ENCODE data around the gene NAIF1. TPM values are rescaled to one million over a fixed set of nuclear protein-coding genes. Genes with fewer than 3 reads are reported as not detected.

NAIF1 gene
- total and polyA plus RNA-seq, 9 donors, result 7.4 to 10.0 (median 8.4) TPM

GRCh38 chr9:128068386-128069205, 1.5 kb upstream of the NAIF1 start:
- 2% methylated on average over 44 of the region's 50 CpGs for WGBS (ENCODE audit: insufficient coverage)
- Histone ChIP-seq H3K4me1 (ENCODE audit: control insufficient read depth, insufficient read depth, low read length) (peaks cover 50% of the 10 kb centered on the region), H3K4me3 (ENCODE audit: low read length) (peak overlapping the region; percentile 88), H3K9me3 (replicated peaks; ENCODE audit: control insufficient read depth, low read depth, low read length) (no peaks in the 10 kb centered on the region), H3K27ac (ENCODE audit: low read length) (peak overlapping the region; percentile 79), H3K36me3 (ENCODE audit: control insufficient read depth, insufficient read depth, low read length) (peaks cover 3% of the 10 kb centered on the region), H3K27me3 (ENCODE audit: control insufficient read depth, insufficient read depth, low read length) (no peaks in the 10 kb centered on the region)
- DNase-seq, result peak; percentile 45

GRCh38 chr9:128067645-128068385, 695 bp upstream of the NAIF1 start, which contains the start of gene SLC25A25:
Gene SLC25A25, plus strand, starts transcription at chr9:128068232. Its CDS starts 88 bp downstream, at chr9:128068320.
- H3K27me3 ChIP-seq (ENCODE audit: control insufficient read depth, insufficient read depth, low read length), result no peaks in the 10 kb centered on the region
- no peaks in the 10 kb centered on the region for H3K9me3 ChIP-seq (replicated peaks; ENCODE audit: control insufficient read depth, low read depth, low read length)
- under 1% methylated on average over 66 of the region's 67 CpGs for WGBS (ENCODE audit: insufficient coverage)
- H3K4me1 ChIP-seq (ENCODE audit: control insufficient read depth, insufficient read depth, low read length), result peaks cover 44% of the 10 kb centered on the region
- peak; percentile 100 for DNase-seq
- H3K27ac ChIP-seq (ENCODE audit: low read length), result peak within 1 kb of the TSS; percentile 99
- H3K36me3 ChIP-seq (ENCODE audit: control insufficient read depth, insufficient read depth, low read length), result peaks cover 10% of the 10 kb centered on the region
- peak within 1 kb of the TSS; percentile 88 for H3K4me3 ChIP-seq (ENCODE audit: low read length)

GRCh38 chr9:128065907-128066712, 1.0 kb downstream of the NAIF1 start:
- Histone ChIP-seq H3K4me1 (ENCODE audit: control insufficient read depth, insufficient read depth, low read length) (peaks cover 36% of the 10 kb centered on the region), H3K27ac (ENCODE audit: low read length) (peak overlapping the region; percentile 93), H3K27me3 (ENCODE audit: control insufficient read depth, insufficient read depth, low read length) (no peaks in the 10 kb centered on the region), H3K9me3 (replicated peaks; ENCODE audit: control insufficient read depth, low read depth, low read length) (no peaks in the 10 kb centered on the region), H3K4me3 (ENCODE audit: low read length) (peak overlapping the region; percentile 41), H3K36me3 (ENCODE audit: control insufficient read depth, insufficient read depth, low read length) (peaks cover 24% of the 10 kb centered on the region)
- 87% methylated on average over 16 of the region's 18 CpGs for WGBS (ENCODE audit: insufficient coverage)
- DNase-seq, result no peak

GRCh38 chr9:128062846-128063831, 4.0 kb downstream of the NAIF1 start:
- H3K27ac ChIP-seq (ENCODE audit: low read length), result no peak overlapping the region
- no peak for DNase-seq
- no peak overlapping the region for H3K4me3 ChIP-seq (ENCODE audit: low read length)
- peaks cover 24% of the 10 kb centered on the region for H3K4me1 ChIP-seq (ENCODE audit: control insufficient read depth, insufficient read depth, low read length)
- no peaks in the 10 kb centered on the region for H3K27me3 ChIP-seq (ENCODE audit: control insufficient read depth, insufficient read depth, low read length)
- H3K9me3 ChIP-seq (replicated peaks; ENCODE audit: control insufficient read depth, low read depth, low read length), result no peaks in the 10 kb centered on the region
- H3K36me3 ChIP-seq (ENCODE audit: control insufficient read depth, insufficient read depth, low read length), result peaks cover 24% of the 10 kb centered on the region
- 88% methylated on average over 23 of the region's 28 CpGs for WGBS (ENCODE audit: insufficient coverage)

- DNase-seq, result no peak
- Histone ChIP-seq H3K4me1 (ENCODE audit: control insufficient read depth, insufficient read depth, low read length) (peaks cover 24% of the 10 kb centered on the region), H3K27me3 (ENCODE audit: control insufficient read depth, insufficient read depth, low read length) (no peaks in the 10 kb centered on the region), H3K27ac (ENCODE audit: low read length) (no peak overlapping the region), H3K9me3 (replicated peaks; ENCODE audit: control insufficient read depth, low read depth, low read length) (no peaks in the 10 kb centered on the region), H3K4me3 (ENCODE audit: low read length) (no peak overlapping the region), H3K36me3 (ENCODE audit: control insufficient read depth, insufficient read depth, low read length) (peaks cover 24% of the 10 kb centered on the region)
- WGBS (ENCODE audit: insufficient coverage), result 63% methylated on average over 2 of the region's 6 CpGs
Observed at GRCh38 chr9:128062279-128062678, 4.8 kb downstream of the NAIF1 start.

GRCh38 chr9:128061275-128061960, 5.7 kb downstream of the NAIF1 start:
- H3K36me3 ChIP-seq (ENCODE audit: control insufficient read depth, insufficient read depth, low read length), result peaks cover 24% of the 10 kb centered on the region
- no peaks in the 10 kb centered on the region for H3K27me3 ChIP-seq (ENCODE audit: control insufficient read depth, insufficient read depth, low read length)
- no peak overlapping the region for H3K27ac ChIP-seq (ENCODE audit: low read length)
- DNase-seq, result no peak
- peaks cover 17% of the 10 kb centered on the region for H3K4me1 ChIP-seq (ENCODE audit: control insufficient read depth, insufficient read depth, low read length)
- no peaks in the 10 kb centered on the region for H3K9me3 ChIP-seq (replicated peaks; ENCODE audit: control insufficient read depth, low read depth, low read length)
- WGBS (ENCODE audit: insufficient coverage), result 60% methylated on average over 12 of the region's 13 CpGs
- H3K4me3 ChIP-seq (ENCODE audit: low read length), result no peak overlapping the region

- Histone ChIP-seq H3K27ac (ENCODE audit: low read length) (no peak overlapping the region), H3K36me3 (ENCODE audit: control insufficient read depth, insufficient read depth, low read length) (peaks cover 24% of the 10 kb centered on the region), H3K27me3 (ENCODE audit: control insufficient read depth, insufficient read depth, low read length) (no peaks in the 10 kb centered on the region), H3K9me3 (replicated peaks; ENCODE audit: control insufficient read depth, low read depth, low read length) (no peaks in the 10 kb centered on the region), H3K4me1 (ENCODE audit: control insufficient read depth, insufficient read depth, low read length) (peaks cover 17% of the 10 kb centered on the region), H3K4me3 (ENCODE audit: low read length) (no peak overlapping the region)
- DNase-seq, result no peak
- 94% methylated on average over 2 of the region's 6 CpGs for WGBS (ENCODE audit: insufficient coverage)
Observed at GRCh38 chr9:128059365-128059983, 7.6 kb downstream of the NAIF1 start.

- 29% methylated on average over 1 of the region's 8 CpGs for WGBS (ENCODE audit: insufficient coverage)
- Histone ChIP-seq H3K27me3 (ENCODE audit: control insufficient read depth, insufficient read depth, low read length) (no peaks in the 10 kb centered on the region), H3K27ac (ENCODE audit: low read length) (no peak overlapping the region), H3K4me1 (ENCODE audit: control insufficient read depth, insufficient read depth, low read length) (peaks cover 17% of the 10 kb centered on the region), H3K9me3 (replicated peaks; ENCODE audit: control insufficient read depth, low read depth, low read length) (no peaks in the 10 kb centered on the region), H3K36me3 (ENCODE audit: control insufficient read depth, insufficient read depth, low read length) (peaks cover 14% of the 10 kb centered on the region), H3K4me3 (ENCODE audit: low read length) (no peak overlapping the region)
- no peak for DNase-seq
Observed at GRCh38 chr9:128057724-128058409, 9.3 kb downstream of the NAIF1 start.

All from muscle of leg (tissue), 11 donors.